Fibroblast of pulmonary artery (primary cell): ENCODE measurements around the gene ST7.
A peak's percentile ranks its signal among the peaks of the same experiment; 100 is the strongest.
"Not testable (repeated sequence)": the region's sequence is repeated elsewhere in the genome, so short reads cannot be mapped to it uniquely, and the experiment has no call there.

Source experiments
- DNase-seq: peaks from one replicate; pipeline ENCODE4 v3.0.0-alpha.2; 2010; ENCODE audit warnings: low read depth
- H3K4me3 ChIP-seq: replicated peaks from 2 replicates; pipeline ENCODE4 v1.5.1; 2011; ENCODE audit warnings: low read depth, mild to moderate bottlenecking, control low read depth, low read length, moderate library complexity
- TF ChIP-seq, protein P1 (sequence below): IDR thresholded peaks from 2 replicates; pipeline ENCODE4 v1.5.1; 2011; ENCODE audit warnings: mild to moderate bottlenecking, control low read depth, low read length, inconsistent platforms; ENCODE audit errors: missing control alignments

Gene ST7

DNA sequence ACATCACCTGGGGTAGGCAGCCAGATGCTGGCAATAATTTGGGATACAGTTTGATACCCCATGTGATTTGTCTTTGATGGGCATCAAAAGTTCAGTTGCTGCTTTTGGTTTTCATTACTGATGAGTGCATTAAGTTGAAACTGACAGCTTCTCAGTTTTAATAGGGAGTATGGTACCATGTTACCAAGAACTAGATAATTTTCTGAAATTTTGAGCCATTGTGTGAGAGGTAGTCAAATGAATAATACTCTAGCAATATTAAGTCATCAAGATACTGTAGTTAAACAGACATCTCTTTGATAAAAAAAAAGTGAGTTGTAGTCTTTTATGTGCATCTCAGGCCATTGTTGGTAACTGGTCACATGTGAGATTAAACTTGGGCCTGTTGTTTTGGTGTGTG, 71.5 kb downstream of the ST7 start:
- DNase-seq, result no peak

DNA sequence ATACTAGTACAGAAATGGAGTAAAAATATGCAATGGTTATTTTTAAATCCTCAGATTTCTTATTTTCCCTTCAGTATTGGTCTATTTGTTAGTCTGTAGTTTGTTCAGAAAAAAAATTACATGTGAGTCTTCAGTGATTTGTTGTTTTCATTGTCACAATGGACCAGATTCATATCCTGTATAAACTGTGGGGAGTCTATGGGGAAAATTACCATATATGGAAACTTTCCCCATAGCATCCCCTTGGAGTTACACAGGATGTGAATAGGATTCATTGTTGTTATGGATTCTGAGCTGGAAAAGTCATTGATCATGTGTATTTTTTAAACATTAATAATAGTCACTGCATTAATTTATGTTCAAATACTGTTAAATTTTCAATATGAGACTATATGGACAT, 72.6 kb downstream of the ST7 start:
- H3K4me3 ChIP-seq, result no peak overlapping the region
- peak; percentile 64 for DNase-seq
- TF ChIP-seq, protein P1, sequence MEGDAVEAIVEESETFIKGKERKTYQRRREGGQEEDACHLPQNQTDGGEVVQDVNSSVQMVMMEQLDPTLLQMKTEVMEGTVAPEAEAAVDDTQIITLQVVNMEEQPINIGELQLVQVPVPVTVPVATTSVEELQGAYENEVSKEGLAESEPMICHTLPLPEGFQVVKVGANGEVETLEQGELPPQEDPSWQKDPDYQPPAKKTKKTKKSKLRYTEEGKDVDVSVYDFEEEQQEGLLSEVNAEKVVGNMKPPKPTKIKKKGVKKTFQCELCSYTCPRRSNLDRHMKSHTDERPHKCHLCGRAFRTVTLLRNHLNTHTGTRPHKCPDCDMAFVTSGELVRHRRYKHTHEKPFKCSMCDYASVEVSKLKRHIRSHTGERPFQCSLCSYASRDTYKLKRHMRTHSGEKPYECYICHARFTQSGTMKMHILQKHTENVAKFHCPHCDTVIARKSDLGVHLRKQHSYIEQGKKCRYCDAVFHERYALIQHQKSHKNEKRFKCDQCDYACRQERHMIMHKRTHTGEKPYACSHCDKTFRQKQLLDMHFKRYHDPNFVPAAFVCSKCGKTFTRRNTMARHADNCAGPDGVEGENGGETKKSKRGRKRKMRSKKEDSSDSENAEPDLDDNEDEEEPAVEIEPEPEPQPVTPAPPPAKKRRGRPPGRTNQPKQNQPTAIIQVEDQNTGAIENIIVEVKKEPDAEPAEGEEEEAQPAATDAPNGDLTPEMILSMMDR, result no peak

More for the DNA sequence above, 71.5 kb downstream of the ST7 start:
- TF ChIP-seq, protein P1, result no peak
- H3K4me3 ChIP-seq, result no peak overlapping the region

DNA sequence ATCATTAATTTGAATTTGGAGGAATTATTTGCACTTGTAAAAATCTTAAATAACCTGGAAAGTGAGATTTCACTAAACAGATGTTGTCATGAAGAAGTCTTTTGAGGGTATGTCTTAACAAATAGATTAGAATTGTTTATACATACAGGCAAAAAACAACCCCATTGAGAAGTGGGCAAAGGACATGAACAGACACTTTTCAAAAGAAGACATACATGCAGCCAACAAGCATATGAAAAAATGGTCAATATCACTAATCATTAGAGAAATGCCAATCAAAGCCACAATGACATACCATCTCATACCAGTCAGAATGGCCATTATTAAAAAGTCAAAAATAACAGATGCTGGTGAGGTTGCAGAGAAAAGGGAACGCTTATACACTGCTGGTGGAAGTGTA, 77.0 kb downstream of the ST7 start:
- H3K4me3 ChIP-seq, DNase-seq: not testable (repeated sequence)

DNA sequence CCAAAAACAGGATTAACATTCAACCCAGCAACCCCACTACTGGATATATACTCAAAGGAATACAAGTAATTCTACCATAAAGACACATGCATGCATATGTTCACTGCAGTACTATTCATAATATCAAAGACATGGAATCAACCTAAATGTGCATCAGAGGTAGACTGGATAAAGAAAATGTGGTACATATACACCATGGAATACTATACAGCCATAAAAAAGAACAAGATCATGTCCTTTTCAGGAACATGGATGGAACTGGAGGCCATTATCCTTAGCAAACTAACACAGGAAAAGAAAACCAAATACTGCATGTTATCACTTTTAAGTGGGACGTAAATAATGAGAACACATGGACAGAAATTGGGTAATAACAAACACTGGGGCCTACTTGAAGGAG, 77.5 kb downstream of the ST7 start:
- DNase-seq, H3K4me3 ChIP-seq: not testable (repeated sequence)

DNA sequence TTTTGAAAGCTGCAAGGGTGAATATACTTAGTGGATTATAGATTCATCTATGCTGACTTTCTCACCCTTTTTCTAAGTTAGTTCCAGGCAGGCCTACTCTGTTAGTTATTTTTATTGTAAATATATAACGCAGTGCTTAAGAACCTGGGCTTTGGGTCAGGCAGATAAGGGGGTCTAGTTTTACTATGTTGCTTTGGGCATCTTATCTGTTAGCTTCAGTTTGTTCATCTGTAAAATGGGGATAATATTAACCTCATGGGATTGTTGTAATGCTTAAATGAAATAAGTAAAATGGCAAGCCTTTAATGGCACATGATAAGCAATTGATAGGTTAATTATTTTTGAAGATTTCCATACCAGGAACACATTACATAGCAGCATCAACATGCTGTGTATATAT, 79.5 kb downstream of the ST7 start:
- DNase-seq, result no peak
- TF ChIP-seq, protein P1, result no peak

DNA sequence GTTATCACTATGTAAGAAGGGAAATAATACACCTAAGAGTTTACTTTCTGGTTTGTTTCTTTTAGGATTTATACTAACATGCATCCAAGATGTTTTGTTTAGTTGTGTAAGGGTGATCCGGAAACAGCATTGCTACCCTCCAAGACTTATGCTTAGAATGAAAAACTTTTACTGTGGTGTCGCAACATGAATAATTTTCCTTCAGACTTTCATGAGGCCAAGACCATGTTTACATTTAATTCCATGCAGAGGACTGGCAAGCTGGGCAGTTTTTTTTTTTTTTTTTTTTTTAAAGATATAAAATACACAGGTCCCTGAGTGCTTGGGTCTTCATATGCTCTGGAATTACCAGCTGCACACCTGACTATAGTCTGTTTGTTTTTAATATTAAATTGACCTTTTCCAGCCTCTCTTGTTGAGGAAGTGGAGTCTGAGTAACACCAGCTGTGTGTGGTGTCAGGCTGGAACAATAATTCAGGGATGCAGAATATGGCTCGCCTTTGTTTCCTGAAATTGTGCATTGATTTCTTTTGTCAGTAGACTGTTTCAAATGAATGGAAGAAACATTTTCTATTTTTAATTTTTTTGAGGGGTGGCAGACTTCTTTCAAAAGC, 81.7 kb downstream of the ST7 start:
- TF ChIP-seq, protein P1, result no peak
- H3K4me3 ChIP-seq, result no peak overlapping the region
- DNase-seq, result peak; percentile 71

More for the DNA sequence above, 79.5 kb downstream of the ST7 start:
- no peak overlapping the region for H3K4me3 ChIP-seq

DNA sequence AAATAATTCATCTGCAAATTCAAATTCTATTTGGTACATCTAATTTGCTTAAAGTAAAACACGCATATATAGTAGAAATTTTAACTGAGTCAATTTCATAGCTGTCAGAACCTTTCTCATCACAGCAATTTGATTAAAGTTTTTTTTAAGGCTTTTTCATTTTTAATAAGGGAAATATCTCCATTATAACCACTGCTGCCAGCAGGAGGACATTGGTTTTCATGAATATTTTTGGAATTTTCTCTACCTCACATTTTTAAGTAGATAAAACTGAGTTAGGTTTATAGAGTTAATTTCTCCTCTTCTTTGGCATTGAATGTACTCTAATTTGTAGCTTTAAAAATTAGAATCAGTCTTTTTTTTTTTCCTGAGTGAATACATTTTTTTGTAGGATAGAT, 82.2 kb downstream of the ST7 start:
- H3K4me3 ChIP-seq, result no peak overlapping the region
- TF ChIP-seq, protein P1, result no peak
- DNase-seq, result no peak

DNA sequence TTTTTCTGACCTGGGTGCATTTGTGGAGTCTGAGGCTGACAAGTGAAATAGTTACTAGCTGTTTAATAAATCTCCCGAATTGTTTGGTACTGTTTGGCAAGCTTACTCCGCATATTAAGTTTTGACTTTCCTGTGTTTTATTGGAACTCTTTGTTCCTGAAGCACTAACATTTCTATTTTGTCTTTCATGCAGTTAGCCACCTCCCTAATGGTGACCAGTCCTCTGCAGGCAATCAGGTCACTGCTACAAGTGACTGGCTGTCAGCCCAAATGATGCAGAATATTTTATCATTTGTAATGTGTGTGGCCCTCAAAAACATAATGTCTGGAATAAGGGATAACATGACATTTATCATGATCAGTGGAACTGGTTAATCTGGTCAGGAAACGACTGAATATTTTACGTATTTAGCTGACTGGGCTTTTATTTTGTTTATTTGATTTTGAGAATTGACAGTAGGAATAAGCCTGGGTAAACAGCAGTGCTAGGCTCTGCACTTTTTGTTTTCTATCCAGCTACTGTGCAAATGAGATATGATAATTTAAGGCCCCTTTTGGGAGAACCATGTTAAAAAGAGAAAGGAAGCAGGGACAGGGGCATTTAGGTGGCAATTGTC, 82.9 kb downstream of the ST7 start:
- DNase-seq, result no peak
- H3K4me3 ChIP-seq, result no peak overlapping the region
- TF ChIP-seq, protein P1, result no peak
